DND-41 (cell line): ENCODE measurements around the gene EEF2.

ENCODE experiments used
- ATAC-seq: fragments of 200-7000 bp; cut with Tn5 transposase; 3 replicates; pipeline ENCODE4 v1.9.1; 2021; ENCODE audit warnings: low read depth; ENCODE audit not compliant: insufficient read depth
- DNase-seq: peaks from one replicate; pipeline ENCODE4 v3.0.0-alpha.2; 2020
- H2AFZ ChIP-seq: 2 replicates; pipeline ENCODE4 v1.6.0; 2012; ENCODE audit warnings: low read depth, low read length
- H3K27ac ChIP-seq: 2 replicates; pipeline ENCODE4 v1.5.1; 2012; ENCODE audit warnings: low read length, inconsistent platforms
- H3K27me3 ChIP-seq: fragments of 200-600 bp; sonication (generic); 2 replicates; pipeline ENCODE4 v1.6.0; 2012; ENCODE audit warnings: low read length, mild to moderate bottlenecking, inconsistent platforms; ENCODE audit not compliant: insufficient read depth, poor library complexity
- H3K36me3 ChIP-seq: 2 replicates; pipeline ENCODE4 v1.5.1; 2012; ENCODE audit warnings: low read length, inconsistent platforms; ENCODE audit not compliant: insufficient read depth
- H3K4me1 ChIP-seq: 2 replicates; pipeline ENCODE4 v1.5.1; 2012; ENCODE audit warnings: mild to moderate bottlenecking, low read length; ENCODE audit not compliant: insufficient read depth
- H3K4me2 ChIP-seq: 2 replicates; pipeline ENCODE4 v1.6.0; 2012; ENCODE audit warnings: mild to moderate bottlenecking, moderate library complexity, low read length, inconsistent platforms; ENCODE audit not compliant: insufficient read depth
- H3K4me3 ChIP-seq, 2 experiments: fragments of 200-600 bp in 1 of 2; shearing (Covaris generic) in 1 of 2; 2 replicates each; pipeline ENCODE4 v1.5.1; 2012 to 2016; ENCODE audit warnings: inconsistent platforms in 2 of 2, low read length in 2 of 2, mild to moderate bottlenecking in 2 of 2, low read depth in 1 of 2, moderate library complexity in 1 of 2
- H3K79me2 ChIP-seq: 2 replicates; pipeline ENCODE4 v1.6.0; 2012; ENCODE audit warnings: low read length, inconsistent platforms; ENCODE audit not compliant: insufficient read depth
- H3K9ac ChIP-seq: 2 replicates; pipeline ENCODE4 v1.6.0; 2012; ENCODE audit warnings: low read depth, mild to moderate bottlenecking, inconsistent platforms, low read length, moderate library complexity
- H3K9me3 ChIP-seq: 2 replicates; pipeline ENCODE4 v1.5.1; 2012; ENCODE audit warnings: low read length, moderate library complexity, mild to moderate bottlenecking, inconsistent platforms; ENCODE audit not compliant: insufficient read depth, severe bottlenecking
- H4K20me1 ChIP-seq: 2 replicates; pipeline ENCODE4 v1.6.0; 2012; ENCODE audit warnings: low read length; ENCODE audit not compliant: insufficient read depth
- CTCF ChIP-seq: IDR thresholded peaks from 2 replicates; pipeline ENCODE4 v1.5.1; 2012; ENCODE audit warnings: borderline replicate concordance, low read length, moderate library complexity, mild to moderate bottlenecking; ENCODE audit not compliant: poor library complexity, severe bottlenecking; ENCODE audit errors: extremely low read depth
- EZH2 ChIP-seq: IDR thresholded peaks from 3 replicates; pipeline ENCODE4 v1.6.1; 2012; ENCODE audit warnings: borderline replicate concordance, low read depth, mild to moderate bottlenecking, moderate library complexity, low read length, inconsistent platforms; ENCODE audit not compliant: severe bottlenecking

The EEF2 gene

GRCh38 chr19:3983936-3984583 lies 1.2 kb downstream of the EEF2 start:
- H3K9ac ChIP-seq, result peak overlapping the region; percentile 71
- peaks cover 61% of the 10 kb centered on the region for H4K20me1 ChIP-seq
- H3K9me3 ChIP-seq, result no peaks in the 10 kb centered on the region
- peak overlapping the region; percentile 89 for H3K27ac ChIP-seq
- peak overlapping the region; percentile 69 to 73 for H3K4me3 ChIP-seq
- peaks cover 68% of the 10 kb centered on the region for H3K79me2 ChIP-seq
- TF ChIP-seq CTCF (no peak), EZH2 (no peak)
- H3K36me3 ChIP-seq, result peaks cover 60% of the 10 kb centered on the region
- no peak for DNase-seq
- ATAC-seq, result no peak
- H3K4me1 ChIP-seq, result peaks cover 80% of the 10 kb centered on the region
- no peak overlapping the region for H2AFZ ChIP-seq
- H3K4me2 ChIP-seq, result peak overlapping the region; percentile 87
- H3K27me3 ChIP-seq, result no peaks in the 10 kb centered on the region

- Histone ChIP-seq H3K4me3 (peak overlapping the region in 1 of 2 experiments; percentile 73; a peak in 3 of 4 replicates), H3K27ac (peak overlapping the region; percentile 89), H3K36me3 (peaks cover 65% of the 10 kb centered on the region), H4K20me1 (peaks cover 64% of the 10 kb centered on the region), H2AFZ (no peak overlapping the region), H3K4me2 (peak overlapping the region; percentile 87), H3K4me1 (peaks cover 80% of the 10 kb centered on the region), H3K9me3 (no peaks in the 10 kb centered on the region), H3K9ac (peak overlapping the region; percentile 71), H3K79me2 (peaks cover 72% of the 10 kb centered on the region), H3K27me3 (no peaks in the 10 kb centered on the region)
- ATAC-seq (no peak), DNase-seq (no peak)
- no peak for TF ChIP-seq CTCF
Observed at GRCh38 chr19:3983542-3983914, 1.7 kb downstream of the EEF2 start.

GRCh38 chr19:3982701-3983541 lies 2.3 kb downstream of the EEF2 start:
- peaks cover 76% of the 10 kb centered on the region for H3K79me2 ChIP-seq
- H2AFZ ChIP-seq, result no peak overlapping the region
- H4K20me1 ChIP-seq, result peaks cover 69% of the 10 kb centered on the region
- DNase-seq (no peak), ATAC-seq (no peak)
- peak overlapping the region; percentile 87 for H3K4me2 ChIP-seq
- H3K9me3 ChIP-seq, result no peaks in the 10 kb centered on the region
- peak overlapping the region; percentile 71; the same call in 1 of the 2 replicates for H3K9ac ChIP-seq
- H3K4me1 ChIP-seq, result peaks cover 76% of the 10 kb centered on the region
- peak overlapping the region in 1 of 2 experiments; percentile 73; a peak in 1 of 4 replicates for H3K4me3 ChIP-seq
- peaks cover 71% of the 10 kb centered on the region for H3K36me3 ChIP-seq
- H3K27ac ChIP-seq, result no peak overlapping the region
- no peaks in the 10 kb centered on the region for H3K27me3 ChIP-seq
- TF ChIP-seq CTCF, result no peak
- no peak for TF ChIP-seq EZH2
